Panc1 (cell line): ENCODE data around the gene ZNF174.

Experiments used
- TF ChIP-seq, protein P1 (sequence below): fragments of 450-650 bp; IDR thresholded peaks from 2 replicates; pipeline ENCODE4 v1.5.1; 2017; ENCODE audit warnings: mild to moderate bottlenecking
- TF ChIP-seq, protein P2 (sequence below), 2 experiments: IDR thresholded peaks; 2 replicates each; pipeline ENCODE4 v1.6.1; 2011 to 2012; ENCODE audit warnings: low read depth in 2 of 2, control low read depth in 1 of 2, low read length in 1 of 2, mild to moderate bottlenecking in 1 of 2, moderate library complexity in 1 of 2; ENCODE audit not compliant: insufficient read depth in 1 of 2

DNA sequence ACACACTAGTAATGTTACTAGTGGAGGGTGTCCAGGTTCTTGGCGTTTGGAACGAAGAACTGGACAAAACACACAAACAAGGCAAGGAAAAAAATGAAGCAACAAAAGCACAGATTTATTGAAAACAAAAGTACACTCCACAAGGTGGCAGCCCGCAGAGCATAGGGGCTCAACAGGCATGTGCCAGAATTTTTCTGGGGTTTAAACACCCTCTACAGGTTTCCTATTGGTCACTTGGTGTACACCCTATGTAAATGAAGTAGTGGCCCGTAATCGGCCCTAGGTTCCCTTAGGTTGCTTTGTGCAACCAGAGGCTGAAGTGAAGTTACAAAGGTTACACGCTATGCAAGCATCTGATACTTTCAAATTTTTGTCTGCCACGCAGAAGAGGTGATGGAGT is 37.2 kb upstream of the ZNF174 start:
- TF ChIP-seq, protein P1, sequence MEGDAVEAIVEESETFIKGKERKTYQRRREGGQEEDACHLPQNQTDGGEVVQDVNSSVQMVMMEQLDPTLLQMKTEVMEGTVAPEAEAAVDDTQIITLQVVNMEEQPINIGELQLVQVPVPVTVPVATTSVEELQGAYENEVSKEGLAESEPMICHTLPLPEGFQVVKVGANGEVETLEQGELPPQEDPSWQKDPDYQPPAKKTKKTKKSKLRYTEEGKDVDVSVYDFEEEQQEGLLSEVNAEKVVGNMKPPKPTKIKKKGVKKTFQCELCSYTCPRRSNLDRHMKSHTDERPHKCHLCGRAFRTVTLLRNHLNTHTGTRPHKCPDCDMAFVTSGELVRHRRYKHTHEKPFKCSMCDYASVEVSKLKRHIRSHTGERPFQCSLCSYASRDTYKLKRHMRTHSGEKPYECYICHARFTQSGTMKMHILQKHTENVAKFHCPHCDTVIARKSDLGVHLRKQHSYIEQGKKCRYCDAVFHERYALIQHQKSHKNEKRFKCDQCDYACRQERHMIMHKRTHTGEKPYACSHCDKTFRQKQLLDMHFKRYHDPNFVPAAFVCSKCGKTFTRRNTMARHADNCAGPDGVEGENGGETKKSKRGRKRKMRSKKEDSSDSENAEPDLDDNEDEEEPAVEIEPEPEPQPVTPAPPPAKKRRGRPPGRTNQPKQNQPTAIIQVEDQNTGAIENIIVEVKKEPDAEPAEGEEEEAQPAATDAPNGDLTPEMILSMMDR, result peak; percentile 27
- TF ChIP-seq, protein P2, sequence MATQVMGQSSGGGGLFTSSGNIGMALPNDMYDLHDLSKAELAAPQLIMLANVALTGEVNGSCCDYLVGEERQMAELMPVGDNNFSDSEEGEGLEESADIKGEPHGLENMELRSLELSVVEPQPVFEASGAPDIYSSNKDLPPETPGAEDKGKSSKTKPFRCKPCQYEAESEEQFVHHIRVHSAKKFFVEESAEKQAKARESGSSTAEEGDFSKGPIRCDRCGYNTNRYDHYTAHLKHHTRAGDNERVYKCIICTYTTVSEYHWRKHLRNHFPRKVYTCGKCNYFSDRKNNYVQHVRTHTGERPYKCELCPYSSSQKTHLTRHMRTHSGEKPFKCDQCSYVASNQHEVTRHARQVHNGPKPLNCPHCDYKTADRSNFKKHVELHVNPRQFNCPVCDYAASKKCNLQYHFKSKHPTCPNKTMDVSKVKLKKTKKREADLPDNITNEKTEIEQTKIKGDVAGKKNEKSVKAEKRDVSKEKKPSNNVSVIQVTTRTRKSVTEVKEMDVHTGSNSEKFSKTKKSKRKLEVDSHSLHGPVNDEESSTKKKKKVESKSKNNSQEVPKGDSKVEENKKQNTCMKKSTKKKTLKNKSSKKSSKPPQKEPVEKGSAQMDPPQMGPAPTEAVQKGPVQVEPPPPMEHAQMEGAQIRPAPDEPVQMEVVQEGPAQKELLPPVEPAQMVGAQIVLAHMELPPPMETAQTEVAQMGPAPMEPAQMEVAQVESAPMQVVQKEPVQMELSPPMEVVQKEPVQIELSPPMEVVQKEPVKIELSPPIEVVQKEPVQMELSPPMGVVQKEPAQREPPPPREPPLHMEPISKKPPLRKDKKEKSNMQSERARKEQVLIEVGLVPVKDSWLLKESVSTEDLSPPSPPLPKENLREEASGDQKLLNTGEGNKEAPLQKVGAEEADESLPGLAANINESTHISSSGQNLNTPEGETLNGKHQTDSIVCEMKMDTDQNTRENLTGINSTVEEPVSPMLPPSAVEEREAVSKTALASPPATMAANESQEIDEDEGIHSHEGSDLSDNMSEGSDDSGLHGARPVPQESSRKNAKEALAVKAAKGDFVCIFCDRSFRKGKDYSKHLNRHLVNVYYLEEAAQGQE (IDR thresholded peaks at IDR 0.05; ENCODE audit: insufficient read depth in 1 of 2, low read depth in 2 of 2, low read length in 1 of 2), result no peak
